Progenitor cell of endocrine pancreas (in vitro differentiated cells): ENCODE results near the gene TRPM2. TPM values are rescaled to one million over a fixed set of nuclear protein-coding genes. Genes with fewer than 3 reads are reported as not detected.

Experiments used
- DNase-seq: peaks from one replicate; pipeline ENCODE4 v3.0.0; 2021; ENCODE audit warnings: low spot score; ENCODE audit not compliant: unreplicated experiment
- H3K27ac Mint-ChIP-seq: 2 replicates; pipeline ENCODE4 v1.8.0; 2021; ENCODE audit warnings: mild to moderate bottlenecking, moderate library complexity, mixed read lengths
- H3K27me3 Mint-ChIP-seq: 2 replicates; pipeline ENCODE4 v1.8.0; 2021; ENCODE audit warnings: mixed read lengths
- H3K36me3 Mint-ChIP-seq: 2 replicates; pipeline ENCODE4 v1.8.0; 2022; ENCODE audit warnings: mixed read lengths; ENCODE audit not compliant: insufficient read depth
- H3K4me1 Mint-ChIP-seq: 2 replicates; pipeline ENCODE4 v1.8.0; 2021; ENCODE audit warnings: low read depth, mixed read lengths
- H3K4me3 Mint-ChIP-seq: 2 replicates; pipeline ENCODE4 v1.8.0; 2021; ENCODE audit warnings: low read depth, mild to moderate bottlenecking, moderate library complexity, mixed read lengths
- H3K9me3 Mint-ChIP-seq: 2 replicates; pipeline ENCODE4 v1.8.0; 2021; ENCODE audit warnings: low read depth, mixed read lengths
- CTCF ChIP-seq: fragments of 200-600 bp; sonication (generic); IDR thresholded peaks from one replicate; pipeline ENCODE4 v1.5.0; 2021; ENCODE audit warnings: antibody characterized with exemption, mild to moderate bottlenecking; ENCODE audit not compliant: unreplicated experiment
- total RNA-seq: library from RNA; stranded (reverse); gene quantifications from 2 replicates; pipeline ENCODE4 v1.2.1, GENCODE V29; 2021

Gene TRPM2
- total RNA-seq, 1 donor from 2014 or later, result 0.17 TPM

DNA sequence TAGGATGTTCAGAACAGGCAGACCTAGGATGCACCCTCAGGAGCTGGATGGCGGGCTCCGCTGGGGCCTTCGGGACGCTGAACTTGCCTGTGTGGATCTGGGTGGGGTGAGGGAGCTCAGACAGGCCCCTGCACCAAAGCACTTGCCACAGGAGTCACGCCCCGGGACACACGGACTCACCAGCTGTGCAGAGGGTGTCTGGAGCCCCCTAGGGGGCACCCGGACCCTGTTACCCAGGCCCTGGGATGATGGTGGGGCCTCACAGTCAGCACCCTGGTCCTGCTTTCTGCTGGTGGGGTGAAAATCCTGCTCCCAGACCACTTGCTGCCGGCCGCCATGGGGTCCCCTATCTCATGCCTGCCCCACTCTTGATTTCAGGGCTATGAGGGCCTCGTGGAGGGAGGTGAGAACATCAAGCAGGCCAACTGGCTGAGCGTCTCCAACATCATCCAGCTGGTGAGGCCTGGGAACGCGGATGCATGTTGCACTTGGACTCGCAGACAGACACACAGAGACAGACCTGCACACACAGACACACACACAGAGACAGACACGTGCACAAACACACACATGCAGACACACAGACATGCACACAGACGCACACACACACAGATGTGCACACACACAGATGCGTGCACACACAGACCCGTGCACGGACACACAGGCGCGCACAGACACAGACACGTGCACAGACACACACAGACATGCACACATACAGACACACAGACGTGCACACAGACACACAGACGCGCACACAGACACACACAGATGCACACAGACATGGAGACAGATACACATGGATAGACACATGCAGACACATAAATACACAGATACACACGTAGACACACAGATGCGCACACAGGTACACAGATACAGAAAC lies 42.6 kb upstream of the TRPM2 start:
- H3K27me3 Mint-ChIP-seq, result no peaks in the 10 kb centered on the region
- DNase-seq, result no peak
- no peak overlapping the region for H3K27ac Mint-ChIP-seq
- H3K36me3 Mint-ChIP-seq, result peaks cover 11% of the 10 kb centered on the region
- peaks cover 2% of the 10 kb centered on the region for H3K4me1 Mint-ChIP-seq
- H3K9me3 Mint-ChIP-seq, result no peaks in the 10 kb centered on the region
- no peak overlapping the region for H3K4me3 Mint-ChIP-seq
- no peak for TF ChIP-seq CTCF

DNA sequence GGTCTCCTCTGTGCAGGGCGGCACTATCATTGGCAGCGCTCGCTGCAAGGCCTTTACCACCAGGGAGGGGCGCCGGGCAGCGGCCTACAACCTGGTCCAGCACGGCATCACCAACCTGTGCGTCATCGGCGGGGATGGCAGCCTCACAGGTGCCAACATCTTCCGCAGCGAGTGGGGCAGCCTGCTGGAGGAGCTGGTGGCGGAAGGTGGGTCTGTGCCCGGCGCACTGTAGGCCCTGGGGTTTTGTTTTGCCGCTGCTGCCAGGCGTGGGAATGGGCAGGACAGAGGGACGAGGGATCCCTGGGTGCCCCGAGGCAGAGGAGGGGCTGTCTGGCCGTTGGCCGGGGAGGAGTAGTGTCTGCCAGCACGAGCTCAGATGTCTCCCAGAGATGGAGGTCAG lies 41.3 kb upstream of the TRPM2 start:
- Mint-ChIP-seq H3K9me3 (no peaks in the 10 kb centered on the region), H3K4me3 (no peak overlapping the region), H3K27me3 (no peaks in the 10 kb centered on the region), H3K27ac (no peak overlapping the region), H3K4me1 (peaks cover 2% of the 10 kb centered on the region), H3K36me3 (peaks cover 11% of the 10 kb centered on the region)
- no peak for TF ChIP-seq CTCF
- DNase-seq, result no peak

DNA sequence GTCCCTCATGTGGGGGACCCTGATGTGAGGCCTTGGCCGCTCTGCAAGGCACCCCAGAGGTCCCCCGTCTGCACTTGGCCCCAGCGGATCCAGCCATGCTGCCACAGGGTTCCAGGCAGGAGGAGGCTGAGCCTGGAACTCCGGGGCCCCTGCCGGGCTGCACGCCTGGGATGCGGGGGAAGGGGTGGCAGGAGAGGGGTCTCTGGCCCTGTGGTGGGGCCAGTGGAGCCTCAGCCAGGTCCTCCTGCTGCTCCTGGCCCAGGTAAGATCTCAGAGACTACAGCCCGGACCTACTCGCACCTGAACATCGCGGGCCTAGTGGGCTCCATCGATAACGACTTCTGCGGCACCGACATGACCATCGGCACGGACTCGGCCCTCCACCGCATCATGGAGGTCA lies 40.7 kb upstream of the TRPM2 start:
- DNase-seq, result no peak
- Mint-ChIP-seq H3K36me3 (peaks cover 9% of the 10 kb centered on the region), H3K4me3 (no peak overlapping the region), H3K9me3 (no peaks in the 10 kb centered on the region), H3K4me1 (no peaks in the 10 kb centered on the region), H3K27me3 (no peaks in the 10 kb centered on the region), H3K27ac (no peak overlapping the region)
- no peak for TF ChIP-seq CTCF

DNA sequence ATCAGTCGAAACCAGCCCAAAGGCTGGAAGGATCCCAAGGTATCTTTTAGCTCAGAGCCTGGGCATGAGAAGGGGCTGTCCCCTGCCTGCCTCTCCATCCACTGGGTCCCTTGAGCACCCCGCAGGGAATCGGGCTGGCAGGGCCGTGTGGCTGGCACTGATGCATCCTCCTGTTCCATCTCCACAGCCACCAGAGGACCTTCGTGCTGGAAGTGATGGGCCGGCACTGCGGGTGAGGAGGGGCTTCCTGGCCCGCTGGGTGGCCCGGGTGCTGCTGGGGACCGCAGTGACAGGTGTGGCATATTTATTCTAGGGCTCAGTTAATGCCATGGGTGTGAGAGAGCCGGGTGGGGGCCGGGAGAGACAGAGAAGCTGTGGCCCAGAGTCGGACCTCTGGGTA lies 40.0 kb upstream of the TRPM2 start:
- no peaks in the 10 kb centered on the region for H3K27me3 Mint-ChIP-seq
- H3K9me3 Mint-ChIP-seq, result no peaks in the 10 kb centered on the region
- no peak for TF ChIP-seq CTCF
- no peak overlapping the region for H3K27ac Mint-ChIP-seq
- DNase-seq, result no peak
- H3K36me3 Mint-ChIP-seq, result peaks cover 5% of the 10 kb centered on the region
- no peaks in the 10 kb centered on the region for H3K4me1 Mint-ChIP-seq
- H3K4me3 Mint-ChIP-seq, result no peak overlapping the region

GRCh38 chr21:44314128-44314527 lies 39.3 kb upstream of the TRPM2 start:
- TF ChIP-seq CTCF, result no peak
- Mint-ChIP-seq H3K9me3 (no peaks in the 10 kb centered on the region), H3K4me3 (no peak overlapping the region), H3K36me3 (peaks cover 5% of the 10 kb centered on the region), H3K4me1 (no peaks in the 10 kb centered on the region), H3K27ac (no peak overlapping the region), H3K27me3 (no peaks in the 10 kb centered on the region)
- DNase-seq, result no peak
